ENCODE data around the gene ZFYVE19.

The ZFYVE19 gene

DNA sequence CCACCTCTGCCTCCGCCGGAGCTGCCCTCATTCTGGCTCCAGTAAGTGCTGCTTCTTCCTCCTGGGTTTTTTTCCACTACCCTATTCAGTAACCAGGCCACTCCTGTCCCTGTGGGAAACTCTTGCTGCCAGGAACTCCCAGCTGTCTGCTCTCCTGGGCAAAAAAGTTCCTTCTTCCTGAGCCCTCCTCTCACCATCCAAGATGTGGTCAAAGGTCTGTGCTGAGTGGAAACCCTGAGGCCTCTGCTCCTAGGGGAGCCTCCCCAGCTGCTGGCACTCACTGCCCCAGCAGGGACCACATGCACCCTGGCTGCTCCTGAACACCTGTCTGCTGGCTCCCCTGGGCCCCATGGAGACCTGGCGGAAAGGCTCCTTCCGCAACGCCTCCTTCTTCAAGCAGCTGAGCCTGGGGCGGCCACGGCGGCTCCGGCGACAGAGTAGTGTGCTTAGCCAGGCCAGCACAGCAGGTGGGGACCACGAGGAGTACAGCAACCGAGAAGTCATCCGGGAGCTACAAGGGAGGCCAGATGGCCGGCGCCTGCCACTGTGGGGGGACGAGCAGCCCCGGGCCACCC lies 36.7 kb upstream of the ZFYVE19 start:
- no peak overlapping the region for H3K4me3 ChIP-seq (ENCODE audit: control insufficient read depth, low read depth, low read length)
- DNase-seq (ENCODE audit: low read depth): no peak
- no peak for TF ChIP-seq CTCF (conservative IDR thresholded peaks at IDR 0.05; ENCODE audit: control insufficient read depth, insufficient read depth, low read depth, low read length)

- no peak overlapping the region for H3K4me3 ChIP-seq (ENCODE audit: control insufficient read depth, low read depth, low read length)
- no peak for TF ChIP-seq CTCF (conservative IDR thresholded peaks at IDR 0.05; ENCODE audit: control insufficient read depth, insufficient read depth, low read depth, low read length)
- no peak for DNase-seq (ENCODE audit: low read depth)
These were observed 35.6 kb upstream of the ZFYVE19 start for GRCh38 chr15:40771242-40771641.

GRCh38 chr15:40772014-40772413 lies 34.9 kb upstream of the ZFYVE19 start:
- TF ChIP-seq CTCF (conservative IDR thresholded peaks at IDR 0.05; ENCODE audit: control insufficient read depth, insufficient read depth, low read depth, low read length): no peak
- no peak overlapping the region for H3K4me3 ChIP-seq (ENCODE audit: control insufficient read depth, low read depth, low read length)
- no peak for DNase-seq (ENCODE audit: low read depth)

DNA sequence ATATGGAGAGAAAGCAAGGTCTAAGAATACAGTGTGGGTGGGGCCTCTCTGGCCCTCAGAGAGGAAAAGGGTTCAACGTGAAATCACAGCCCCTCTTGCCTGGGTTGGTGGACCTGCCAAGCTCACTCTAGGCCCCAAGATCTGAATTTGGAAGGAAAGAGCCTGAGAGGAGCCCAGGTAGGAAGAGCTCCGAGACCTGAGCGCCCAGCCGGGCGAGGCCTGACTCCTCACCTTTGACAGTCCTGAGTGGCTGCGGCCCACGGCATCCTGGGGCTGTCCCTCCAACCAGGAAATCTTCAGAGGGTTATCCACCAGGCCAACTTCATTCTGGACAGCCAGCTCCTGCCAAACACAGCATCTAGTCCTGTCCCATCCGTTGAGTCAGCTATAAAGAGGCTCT lies 33.4 kb upstream of the ZFYVE19 start:
- DNase-seq (ENCODE audit: low read depth): no peak
- TF ChIP-seq CTCF (conservative IDR thresholded peaks at IDR 0.05; ENCODE audit: control insufficient read depth, insufficient read depth, low read depth, low read length): no peak
- H3K4me3 ChIP-seq (ENCODE audit: control insufficient read depth, low read depth, low read length): no peak overlapping the region

DNA sequence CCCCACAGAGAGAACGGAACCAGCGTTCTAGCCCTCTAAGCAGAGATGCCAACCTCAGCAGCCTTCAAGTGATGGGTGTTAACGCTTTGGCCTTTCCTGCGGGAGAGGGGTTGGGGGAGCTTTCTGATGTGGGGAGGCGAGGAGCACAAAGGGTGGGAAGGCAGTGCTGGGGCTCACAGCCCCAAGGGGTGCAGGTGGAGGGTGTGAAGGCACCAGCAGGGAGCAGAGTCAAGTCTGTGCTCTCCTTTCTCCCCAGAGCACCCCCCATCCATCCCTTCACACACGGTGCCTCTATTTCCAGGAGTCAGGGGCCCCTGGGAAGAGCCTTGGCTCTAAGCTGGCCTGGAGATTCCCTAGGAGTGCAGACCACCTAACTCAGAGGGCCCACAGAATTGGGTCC lies 33.0 kb upstream of the ZFYVE19 start:
- no peak for DNase-seq (ENCODE audit: low read depth)
- TF ChIP-seq CTCF (conservative IDR thresholded peaks at IDR 0.05; ENCODE audit: control insufficient read depth, insufficient read depth, low read depth, low read length): no peak
- H3K4me3 ChIP-seq (ENCODE audit: control insufficient read depth, low read depth, low read length): no peak overlapping the region

- TF ChIP-seq CTCF (conservative IDR thresholded peaks at IDR 0.05; ENCODE audit: control insufficient read depth, insufficient read depth, low read depth, low read length): no peak
- no peak overlapping the region for H3K4me3 ChIP-seq (ENCODE audit: control insufficient read depth, low read depth, low read length)
- no peak for DNase-seq (ENCODE audit: low read depth)
These were observed 31.9 kb upstream of the ZFYVE19 start for GRCh38 chr15:40775007-40775406.

Data from fibroblast of mammary gland (primary cell).